Neural progenitor cell (in vitro differentiated cells): ENCODE results near the gene TNNT3. TPM values are rescaled to one million over a fixed set of nuclear protein-coding genes. Genes with fewer than 3 reads are reported as not detected.

Experiments
- DNase-seq: peaks from one replicate; pipeline ENCODE4 v3.0.0-alpha.2; 2016; ENCODE audit warnings: low spot score
- H2AFZ ChIP-seq: fragments of 200-600 bp; sonication (generic); replicated peaks from 2 replicates; pipeline ENCODE4 v1.6.1; 2016; ENCODE audit warnings: antibody characterized with exemption
- H3F3A ChIP-seq: fragments of 200-600 bp; sonication (generic); 2 replicates; pipeline ENCODE4 v1.6.1; 2016; ENCODE audit warnings: antibody characterized with exemption, low read depth
- H3K27ac ChIP-seq: fragments of 200-600 bp; sonication (generic); 2 replicates; pipeline ENCODE4 v1.5.1; 2016; ENCODE audit warnings: mild to moderate bottlenecking
- H3K27me3 ChIP-seq: fragments of 200-600 bp; sonication (generic); 2 replicates; pipeline ENCODE4 v1.6.1; 2016; ENCODE audit warnings: mild to moderate bottlenecking, moderate library complexity
- H3K36me3 ChIP-seq: fragments of 200-600 bp; sonication (generic); 2 replicates; pipeline ENCODE4 v1.5.1; 2016
- H3K4me1 ChIP-seq: fragments of 200-600 bp; sonication (generic); 2 replicates; pipeline ENCODE4 v1.6.1; 2016; ENCODE audit warnings: mixed run types
- H3K4me2 ChIP-seq: fragments of 200-600 bp; sonication (generic); 2 replicates; pipeline ENCODE4 v1.6.1; 2016
- H3K4me3 ChIP-seq: fragments of 200-600 bp; sonication (generic); 2 replicates; pipeline ENCODE4 v1.5.1; 2016
- H3K79me2 ChIP-seq: fragments of 200-600 bp; sonication (generic); 2 replicates; pipeline ENCODE4 v1.6.1; 2016; ENCODE audit warnings: low read depth
- H3K9ac ChIP-seq: fragments of 200-600 bp; sonication (generic); 2 replicates; pipeline ENCODE4 v1.6.1; 2016
- H3K9me3 ChIP-seq: fragments of 200-600 bp; sonication (generic); 2 replicates; pipeline ENCODE4 v1.5.1; 2016; ENCODE audit warnings: low read depth
- H4K20me1 ChIP-seq: fragments of 200-600 bp; sonication (generic); 2 replicates; pipeline ENCODE4 v1.6.1; 2016; ENCODE audit warnings: low read depth
- H3K27ac Mint-ChIP-seq: 3 replicates; pipeline ENCODE4 v1.8.0; 2021; ENCODE audit warnings: mixed read lengths
- H3K27me3 Mint-ChIP-seq: 2 replicates; pipeline ENCODE4 v1.8.0; 2022; ENCODE audit warnings: low read depth, mild to moderate bottlenecking, inconsistent platforms, moderate library complexity, mixed read lengths; ENCODE audit not compliant: insufficient read depth
- H3K36me3 Mint-ChIP-seq: 3 replicates; pipeline ENCODE4 v1.8.0; 2021; ENCODE audit warnings: mixed read lengths
- H3K4me1 Mint-ChIP-seq: 3 replicates; pipeline ENCODE4 v1.8.0; 2021; ENCODE audit warnings: mixed read lengths
- H3K4me3 Mint-ChIP-seq: 3 replicates; pipeline ENCODE4 v1.8.0; 2021; ENCODE audit warnings: mild to moderate bottlenecking, moderate library complexity, mixed read lengths
- H3K9me3 Mint-ChIP-seq: 3 replicates; pipeline ENCODE4 v1.8.0; 2020; ENCODE audit warnings: mixed read lengths
- EZH2 ChIP-seq: fragments of 200-600 bp; sonication (generic); IDR thresholded peaks from 2 replicates; pipeline ENCODE4 v1.6.1; 2017; ENCODE audit warnings: antibody characterized with exemption, mild to moderate bottlenecking, moderate library complexity
- EZH2phosphoT487 ChIP-seq: fragments of 200-600 bp; sonication (generic); IDR thresholded peaks from 2 replicates; pipeline ENCODE4 v1.6.1; 2017; ENCODE audit warnings: antibody characterized with exemption
- total RNA-seq: library from RNA; depleted of rRNA; stranded (reverse); fragments of >200 nt; gene quantifications from 2 replicates; pipeline ENCODE4 v1.2.3, GENCODE V29; 2015; ENCODE audit warnings: low replicate concordance
- TF ChIP-seq, protein P1 (sequence below): fragments of 200-600 bp; sonication (generic); IDR thresholded peaks from 2 replicates; pipeline ENCODE4 v1.5.1; 2017; ENCODE audit warnings: antibody characterized with exemption, mild to moderate bottlenecking

The TNNT3 gene
- total RNA-seq, 1 donor from 2014 or later = 0.92 TPM

DNA sequence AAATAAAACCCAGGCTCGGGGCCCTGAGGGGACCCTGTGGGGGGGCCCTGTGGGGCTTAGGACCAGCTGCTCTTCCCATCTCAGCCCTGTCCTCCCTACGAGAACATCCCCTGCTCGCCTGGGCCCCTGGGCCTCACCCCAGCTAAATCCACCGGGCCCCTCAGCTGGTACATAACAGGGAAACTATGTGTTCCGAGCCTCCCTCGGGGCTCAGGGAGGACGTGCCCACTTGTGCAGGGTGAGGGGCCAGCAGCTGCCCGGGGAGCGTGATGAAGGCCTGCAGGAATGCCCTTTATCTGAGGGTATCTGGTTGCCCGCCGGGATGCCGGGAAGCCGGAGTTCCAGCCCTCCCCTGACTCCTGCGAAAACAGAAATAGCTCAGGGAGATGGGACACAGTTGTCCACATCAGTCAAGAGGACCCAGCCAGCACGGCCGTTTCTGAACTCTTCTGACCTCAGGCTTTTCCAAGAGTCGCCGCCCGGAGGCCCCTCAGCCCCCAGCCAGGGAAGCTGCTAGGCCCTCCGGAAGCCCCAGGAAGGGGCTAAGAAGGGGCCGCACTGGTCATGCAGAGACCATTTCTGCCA, 48.2 kb downstream of the TNNT3 start:
- no peaks in the 10 kb centered on the region for H3K27me3 Mint-ChIP-seq
- Histone ChIP-seq H3K4me3 (no peak overlapping the region), H2AFZ (no peak overlapping the region), H3K27me3 (no peaks in the 10 kb centered on the region), H3K4me2 (no peak overlapping the region), H3K4me1 (no peaks in the 10 kb centered on the region), H3K27ac (no peak overlapping the region), H3K9ac (no peak overlapping the region), H3K9me3 (no peaks in the 10 kb centered on the region), H3K36me3 (no peaks in the 10 kb centered on the region), H3F3A (no peaks in the 10 kb centered on the region), H4K20me1 (no peaks in the 10 kb centered on the region), H3K79me2 (no peaks in the 10 kb centered on the region)
- no peaks in the 10 kb centered on the region for H3K36me3 Mint-ChIP-seq
- no peak overlapping the region for H3K4me3 Mint-ChIP-seq
- no peaks in the 10 kb centered on the region for H3K4me1 Mint-ChIP-seq
- H3K27ac Mint-ChIP-seq = no peak overlapping the region
- no peak for TF ChIP-seq EZH2phosphoT487
- TF ChIP-seq EZH2 = no peak
- TF ChIP-seq, protein P1, sequence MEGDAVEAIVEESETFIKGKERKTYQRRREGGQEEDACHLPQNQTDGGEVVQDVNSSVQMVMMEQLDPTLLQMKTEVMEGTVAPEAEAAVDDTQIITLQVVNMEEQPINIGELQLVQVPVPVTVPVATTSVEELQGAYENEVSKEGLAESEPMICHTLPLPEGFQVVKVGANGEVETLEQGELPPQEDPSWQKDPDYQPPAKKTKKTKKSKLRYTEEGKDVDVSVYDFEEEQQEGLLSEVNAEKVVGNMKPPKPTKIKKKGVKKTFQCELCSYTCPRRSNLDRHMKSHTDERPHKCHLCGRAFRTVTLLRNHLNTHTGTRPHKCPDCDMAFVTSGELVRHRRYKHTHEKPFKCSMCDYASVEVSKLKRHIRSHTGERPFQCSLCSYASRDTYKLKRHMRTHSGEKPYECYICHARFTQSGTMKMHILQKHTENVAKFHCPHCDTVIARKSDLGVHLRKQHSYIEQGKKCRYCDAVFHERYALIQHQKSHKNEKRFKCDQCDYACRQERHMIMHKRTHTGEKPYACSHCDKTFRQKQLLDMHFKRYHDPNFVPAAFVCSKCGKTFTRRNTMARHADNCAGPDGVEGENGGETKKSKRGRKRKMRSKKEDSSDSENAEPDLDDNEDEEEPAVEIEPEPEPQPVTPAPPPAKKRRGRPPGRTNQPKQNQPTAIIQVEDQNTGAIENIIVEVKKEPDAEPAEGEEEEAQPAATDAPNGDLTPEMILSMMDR = no peak
- no peak for DNase-seq
- no peaks in the 10 kb centered on the region for H3K9me3 Mint-ChIP-seq

DNA sequence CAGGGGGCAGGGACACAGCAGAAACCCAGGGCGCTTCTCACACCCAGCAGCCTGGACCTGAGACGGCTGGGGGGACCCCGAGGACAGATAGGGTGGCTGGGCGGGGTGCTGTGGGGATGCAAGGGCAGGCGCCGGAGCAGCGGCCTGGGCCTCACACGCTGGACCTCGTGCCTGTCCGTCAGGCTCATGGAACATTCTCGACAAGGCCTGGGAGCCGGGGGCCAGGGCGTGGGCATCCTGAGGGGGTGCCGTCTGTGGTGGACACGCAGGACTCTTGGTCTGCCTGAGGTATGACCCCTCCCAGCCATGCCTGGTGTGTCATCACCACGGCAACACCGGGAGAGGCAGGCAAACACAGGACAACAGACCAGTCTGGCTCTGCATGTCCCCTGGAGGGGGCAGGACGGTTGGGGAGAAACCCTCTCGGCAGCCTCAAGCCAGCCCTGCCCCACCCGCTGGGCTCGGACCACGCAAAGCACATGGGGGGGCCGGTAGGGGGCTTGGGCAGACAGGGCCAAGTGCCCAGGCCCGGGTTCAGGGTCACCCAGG, 49.0 kb downstream of the TNNT3 start:
- no peak for TF ChIP-seq EZH2
- Histone ChIP-seq H3K9me3 (no peaks in the 10 kb centered on the region), H3K4me1 (no peaks in the 10 kb centered on the region), H3K79me2 (no peaks in the 10 kb centered on the region), H3K4me2 (no peak overlapping the region), H3F3A (no peaks in the 10 kb centered on the region), H3K4me3 (no peak overlapping the region), H3K36me3 (no peaks in the 10 kb centered on the region), H3K27me3 (no peaks in the 10 kb centered on the region), H4K20me1 (no peaks in the 10 kb centered on the region), H3K27ac (no peak overlapping the region), H3K9ac (no peak overlapping the region), H2AFZ (no peak overlapping the region)
- Mint-ChIP-seq H3K4me3 (no peak overlapping the region), H3K9me3 (no peaks in the 10 kb centered on the region), H3K27me3 (no peaks in the 10 kb centered on the region), H3K36me3 (no peaks in the 10 kb centered on the region), H3K4me1 (no peaks in the 10 kb centered on the region), H3K27ac (no peak overlapping the region)
- DNase-seq = no peak

DNA sequence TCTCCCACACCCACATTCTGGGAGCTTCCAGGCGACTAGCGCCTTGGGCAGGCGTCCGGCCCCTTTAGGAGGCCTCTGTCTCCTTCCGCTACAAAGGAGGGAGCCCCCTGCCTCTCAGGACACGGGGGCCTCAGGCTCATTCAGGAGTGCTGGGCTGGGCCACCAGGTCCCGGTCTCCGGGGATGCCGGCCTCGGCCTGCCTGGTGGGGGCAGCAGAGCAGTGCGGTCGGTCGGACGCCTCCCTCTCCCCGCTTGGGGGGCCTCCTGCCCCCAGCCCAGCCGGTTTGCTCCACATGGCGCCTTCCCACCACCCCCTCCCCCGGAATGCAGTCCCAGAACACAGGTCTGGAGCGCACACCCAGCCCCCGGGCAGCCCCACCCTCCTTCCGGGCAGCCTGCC, 49.5 kb downstream of the TNNT3 start:
- no peaks in the 10 kb centered on the region for H3K27me3 Mint-ChIP-seq
- Histone ChIP-seq H3K4me1 (no peaks in the 10 kb centered on the region), H3K4me2 (no peak overlapping the region), H3K9ac (no peak overlapping the region), H3F3A (no peaks in the 10 kb centered on the region), H3K36me3 (no peaks in the 10 kb centered on the region), H3K27ac (no peak overlapping the region), H3K79me2 (no peaks in the 10 kb centered on the region), H2AFZ (no peak overlapping the region), H3K27me3 (no peaks in the 10 kb centered on the region), H4K20me1 (no peaks in the 10 kb centered on the region), H3K9me3 (no peaks in the 10 kb centered on the region), H3K4me3 (no peak overlapping the region)
- no peaks in the 10 kb centered on the region for H3K36me3 Mint-ChIP-seq
- no peak overlapping the region for H3K27ac Mint-ChIP-seq
- H3K4me3 Mint-ChIP-seq = no peak overlapping the region
- DNase-seq = no peak
- TF ChIP-seq EZH2 (no peak), EZH2phosphoT487 (no peak)
- TF ChIP-seq, protein P1 = no peak
- no peaks in the 10 kb centered on the region for H3K4me1 Mint-ChIP-seq
- no peaks in the 10 kb centered on the region for H3K9me3 Mint-ChIP-seq

DNA sequence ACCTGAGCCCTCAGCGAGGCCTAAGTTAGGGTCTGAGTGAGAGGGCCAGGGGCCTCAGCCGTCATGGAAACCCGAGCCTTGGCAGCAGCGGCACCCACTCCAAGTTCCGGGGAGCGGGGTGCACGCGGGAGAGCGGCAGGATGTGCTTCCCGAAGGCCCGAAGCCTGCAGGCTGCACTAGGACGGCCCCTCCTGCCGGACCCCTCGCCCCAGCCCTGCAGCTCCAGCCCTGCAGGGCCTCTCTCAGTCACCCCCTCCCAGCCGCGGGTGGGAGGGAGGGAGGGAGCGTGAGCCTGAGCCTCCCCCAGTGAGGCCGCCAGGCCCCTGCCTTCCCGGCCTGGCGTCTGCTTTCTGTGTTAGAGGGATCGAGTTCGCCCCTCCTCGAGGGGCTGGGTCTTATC, 50.3 kb downstream of the TNNT3 start:
- H3K79me2 ChIP-seq = no peaks in the 10 kb centered on the region
- Mint-ChIP-seq H3K4me1 (no peaks in the 10 kb centered on the region), H3K27ac (no peak overlapping the region), H3K9me3 (no peaks in the 10 kb centered on the region), H3K27me3 (no peaks in the 10 kb centered on the region), H3K4me3 (no peak overlapping the region), H3K36me3 (no peaks in the 10 kb centered on the region)
- no peaks in the 10 kb centered on the region for H4K20me1 ChIP-seq
- H3K27ac ChIP-seq = no peak overlapping the region
- H3K4me1 ChIP-seq = no peaks in the 10 kb centered on the region
- H3K9me3 ChIP-seq = no peaks in the 10 kb centered on the region
- no peak overlapping the region for H3K4me3 ChIP-seq
- H2AFZ ChIP-seq = no peak overlapping the region
- no peak for DNase-seq
- H3K27me3 ChIP-seq = no peaks in the 10 kb centered on the region
- no peaks in the 10 kb centered on the region for H3K36me3 ChIP-seq
- no peak overlapping the region for H3K4me2 ChIP-seq
- H3K9ac ChIP-seq = no peak overlapping the region
- no peaks in the 10 kb centered on the region for H3F3A ChIP-seq
- TF ChIP-seq, protein P1 = no peak
- TF ChIP-seq EZH2phosphoT487 (no peak), EZH2 (no peak)
